Measurements from ENCODE around the gene FOXP1. TPM values are rescaled to one million over a fixed set of nuclear protein-coding genes. Genes with fewer than 3 reads are reported as not detected.

The FOXP1 gene
- total and polyA plus RNA-seq, 2 of the 13 experiments (the other 11 are each of a cell fraction or from before 2014, with no cell fraction given): 40.4 to 59.0 TPM

DNA sequence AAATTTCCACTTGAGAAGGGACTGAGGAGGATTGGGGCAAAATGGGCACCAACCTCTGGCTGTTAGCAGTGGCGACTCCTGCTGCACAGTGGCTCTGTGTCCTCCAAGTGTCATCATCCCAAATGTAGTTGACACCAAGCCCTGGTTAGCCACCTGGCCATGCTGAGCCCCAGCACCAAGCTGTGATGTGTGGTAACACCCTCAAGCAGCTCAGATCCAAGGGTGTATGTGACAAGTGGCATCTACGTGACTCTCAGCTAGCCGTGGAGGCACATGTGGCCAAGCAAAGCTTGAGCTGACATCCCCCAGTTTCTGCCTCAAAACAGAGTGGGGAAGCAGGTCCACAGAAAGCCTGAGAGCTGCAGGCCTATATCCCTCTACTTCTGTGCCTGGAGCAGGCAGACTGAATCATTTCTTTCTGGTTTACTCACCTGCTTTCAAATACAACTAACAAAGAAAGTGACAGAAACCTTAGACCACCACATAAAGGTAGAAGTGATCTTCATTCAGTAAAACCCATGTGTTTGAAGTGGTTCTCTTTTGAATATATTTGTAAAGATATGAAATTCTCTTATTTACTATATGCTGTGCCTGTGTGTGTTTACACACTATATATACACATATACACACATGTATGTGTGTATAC is 40.0 kb downstream of the FOXP1 start:
- BruUV-seq (replicated peaks): no TSS peak
- intact Hi-C loops (cut with micrococcal nuclease; ENCODE audit: unreplicated experiment): no loop called here
- no peak for FAIRE-seq
- H3K79me2 ChIP-seq (ENCODE audit: insufficient read depth, low read length): peaks cover 30% of the 10 kb centered on the region
- POLR2A ChIA-PET: no interaction called here
- H4K20me1 ChIP-seq (ENCODE audit: insufficient read depth, low read length): peaks cover 8% of the 10 kb centered on the region; the same call in 1 of the 2 replicates
- WGBS (ENCODE audit: low lambda C conversion rate): 80% methylated on average over 2 of the region's 3 CpGs
- H3K9ac ChIP-seq (ENCODE audit: insufficient read depth, low read depth, low read length): no peak overlapping the region
- ATAC-seq: no peak
- no peak overlapping the region for H3K4me3 ChIP-seq (replicated peaks in 1 of 3; ENCODE audit: insufficient read depth in 1 of 3, low read depth in 2 of 3, low read length in 3 of 3)
- TF ChIP-seq ZNF367 (CRISPR knock-in tag; IDR thresholded peaks at IDR 0.05; ENCODE audit: borderline replicate concordance) (no peak), HOXA9 (CRISPR knock-in tag; IDR thresholded peaks at IDR 0.05; ENCODE audit: borderline replicate concordance) (no peak), PCBP2 (optimal IDR thresholded peaks at IDR 0.05; ENCODE audit: low read depth, low read length, poor library complexity, severe bottlenecking) (no peak), ZNF333 (CRISPR knock-in tag; IDR thresholded peaks at IDR 0.05; ENCODE audit: borderline replicate concordance) (no peak), MTA3 (CRISPR knock-in tag; IDR thresholded peaks at IDR 0.05) (no peak), SKI (IDR thresholded peaks at IDR 0.05; ENCODE audit: partially characterized antibody) (no peak), HOXA5 (CRISPR knock-in tag; IDR thresholded peaks at IDR 0.05) (no peak), CHCHD3 (CRISPR knock-in tag; IDR thresholded peaks at IDR 0.05) (no peak), ZNF776 (CRISPR knock-in tag; IDR thresholded peaks at IDR 0.05) (no peak), ZNF724P (CRISPR knock-in tag; IDR thresholded peaks at IDR 0.05; ENCODE audit: borderline replicate concordance) (no peak), CBX1 (IDR thresholded peaks at IDR 0.05; ENCODE audit: low read depth) (no peak), ZNF101 (CRISPR knock-in tag; IDR thresholded peaks at IDR 0.05; ENCODE audit: borderline replicate concordance, low read depth) (no peak), FLYWCH1 (CRISPR knock-in tag; IDR thresholded peaks at IDR 0.05) (no peak)
- TF ChIP-seq, protein P1, sequence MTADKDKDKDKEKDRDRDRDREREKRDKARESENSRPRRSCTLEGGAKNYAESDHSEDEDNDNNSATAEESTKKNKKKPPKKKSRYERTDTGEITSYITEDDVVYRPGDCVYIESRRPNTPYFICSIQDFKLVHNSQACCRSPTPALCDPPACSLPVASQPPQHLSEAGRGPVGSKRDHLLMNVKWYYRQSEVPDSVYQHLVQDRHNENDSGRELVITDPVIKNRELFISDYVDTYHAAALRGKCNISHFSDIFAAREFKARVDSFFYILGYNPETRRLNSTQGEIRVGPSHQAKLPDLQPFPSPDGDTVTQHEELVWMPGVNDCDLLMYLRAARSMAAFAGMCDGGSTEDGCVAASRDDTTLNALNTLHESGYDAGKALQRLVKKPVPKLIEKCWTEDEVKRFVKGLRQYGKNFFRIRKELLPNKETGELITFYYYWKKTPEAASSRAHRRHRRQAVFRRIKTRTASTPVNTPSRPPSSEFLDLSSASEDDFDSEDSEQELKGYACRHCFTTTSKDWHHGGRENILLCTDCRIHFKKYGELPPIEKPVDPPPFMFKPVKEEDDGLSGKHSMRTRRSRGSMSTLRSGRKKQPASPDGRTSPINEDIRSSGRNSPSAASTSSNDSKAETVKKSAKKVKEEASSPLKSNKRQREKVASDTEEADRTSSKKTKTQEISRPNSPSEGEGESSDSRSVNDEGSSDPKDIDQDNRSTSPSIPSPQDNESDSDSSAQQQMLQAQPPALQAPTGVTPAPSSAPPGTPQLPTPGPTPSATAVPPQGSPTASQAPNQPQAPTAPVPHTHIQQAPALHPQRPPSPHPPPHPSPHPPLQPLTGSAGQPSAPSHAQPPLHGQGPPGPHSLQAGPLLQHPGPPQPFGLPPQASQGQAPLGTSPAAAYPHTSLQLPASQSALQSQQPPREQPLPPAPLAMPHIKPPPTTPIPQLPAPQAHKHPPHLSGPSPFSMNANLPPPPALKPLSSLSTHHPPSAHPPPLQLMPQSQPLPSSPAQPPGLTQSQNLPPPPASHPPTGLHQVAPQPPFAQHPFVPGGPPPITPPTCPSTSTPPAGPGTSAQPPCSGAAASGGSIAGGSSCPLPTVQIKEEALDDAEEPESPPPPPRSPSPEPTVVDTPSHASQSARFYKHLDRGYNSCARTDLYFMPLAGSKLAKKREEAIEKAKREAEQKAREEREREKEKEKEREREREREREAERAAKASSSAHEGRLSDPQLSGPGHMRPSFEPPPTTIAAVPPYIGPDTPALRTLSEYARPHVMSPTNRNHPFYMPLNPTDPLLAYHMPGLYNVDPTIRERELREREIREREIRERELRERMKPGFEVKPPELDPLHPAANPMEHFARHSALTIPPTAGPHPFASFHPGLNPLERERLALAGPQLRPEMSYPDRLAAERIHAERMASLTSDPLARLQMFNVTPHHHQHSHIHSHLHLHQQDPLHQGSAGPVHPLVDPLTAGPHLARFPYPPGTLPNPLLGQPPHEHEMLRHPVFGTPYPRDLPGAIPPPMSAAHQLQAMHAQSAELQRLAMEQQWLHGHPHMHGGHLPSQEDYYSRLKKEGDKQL (CRISPR knock-in tag; IDR thresholded peaks at IDR 0.05; ENCODE audit: low read depth): no peak
- TF ChIP-seq, protein P2, sequence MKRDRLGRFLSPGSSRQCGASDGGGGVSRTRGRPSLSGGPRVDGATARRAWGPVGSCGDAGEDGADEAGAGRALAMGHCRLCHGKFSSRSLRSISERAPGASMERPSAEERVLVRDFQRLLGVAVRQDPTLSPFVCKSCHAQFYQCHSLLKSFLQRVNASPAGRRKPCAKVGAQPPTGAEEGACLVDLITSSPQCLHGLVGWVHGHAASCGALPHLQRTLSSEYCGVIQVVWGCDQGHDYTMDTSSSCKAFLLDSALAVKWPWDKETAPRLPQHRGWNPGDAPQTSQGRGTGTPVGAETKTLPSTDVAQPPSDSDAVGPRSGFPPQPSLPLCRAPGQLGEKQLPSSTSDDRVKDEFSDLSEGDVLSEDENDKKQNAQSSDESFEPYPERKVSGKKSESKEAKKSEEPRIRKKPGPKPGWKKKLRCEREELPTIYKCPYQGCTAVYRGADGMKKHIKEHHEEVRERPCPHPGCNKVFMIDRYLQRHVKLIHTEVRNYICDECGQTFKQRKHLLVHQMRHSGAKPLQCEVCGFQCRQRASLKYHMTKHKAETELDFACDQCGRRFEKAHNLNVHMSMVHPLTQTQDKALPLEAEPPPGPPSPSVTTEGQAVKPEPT (CRISPR knock-in tag; IDR thresholded peaks at IDR 0.05; ENCODE audit: low read depth): no peak
- H3K27ac ChIP-seq (ENCODE audit: extremely low read length, insufficient read depth, low read length): no peak overlapping the region
- no peaks in the 10 kb centered on the region for H3K9me3 ChIP-seq (ENCODE audit: low read length)
- H3K27me3 ChIP-seq (ENCODE audit: control insufficient read depth in 1 of 2, insufficient read depth in 2 of 2, low read length in 2 of 2): no peaks in the 10 kb centered on the region; a peak in 1 of 5 replicates
- peaks cover 60% of the 10 kb centered on the region for H3K4me1 ChIP-seq (ENCODE audit: insufficient read depth, low read length)
- CTCF ChIA-PET (ENCODE audit: low intra/inter-chr PET ratio, low total read pairs): no interaction called here
- no peak for DNase-seq (ENCODE audit: low spot score)
- H2AFZ ChIP-seq (ENCODE audit: low read length): no peak overlapping the region
- in situ Hi-C loops (cut with HindIII; ENCODE audit: extremely low pct_ligation_motif_present, low pct_unique_long_range_greater_than_20kb): no loop called here
- peaks cover 7 to 8% of the 10 kb centered on the region in 2 experiments; a peak in 3 of 5 replicates for H3K36me3 ChIP-seq (replicated peaks in 1 of 2; ENCODE audit: control insufficient read depth in 1 of 2, insufficient read depth in 2 of 2, low read length in 2 of 2)
- no peak overlapping the region for H3K4me2 ChIP-seq (ENCODE audit: low read depth, low read length)
